Measurements from ENCODE around the gene SLC25A38.
"Not testable (repeated sequence)": the region's sequence is repeated elsewhere in the genome, so short reads cannot be mapped to it uniquely, and the experiment has no call there.

SLC25A38 gene

GRCh38 chr3:39415983-39416382, 32.8 kb downstream of the SLC25A38 start:
- TF ChIP-seq SUZ12 (IDR thresholded peaks at IDR 0.05; ENCODE audit: extremely low read depth, insufficient read depth, insufficient read length) (no peak), YY1 (IDR thresholded peaks at IDR 0.05; ENCODE audit: insufficient read depth, insufficient read length) (no peak), ZNF274 (IDR thresholded peaks at IDR 0.05; ENCODE audit: low read depth, low read length) (no peak)
- Histone ChIP-seq H3K27me3 (ENCODE audit: insufficient read depth, insufficient read length) (no peaks in the 10 kb centered on the region), H3K36me3 (ENCODE audit: insufficient read depth, insufficient read length, low read length) (peaks cover 40% of the 10 kb centered on the region), H3K4me3 (ENCODE audit: insufficient read length, low read depth) (no peak overlapping the region), H3K9ac (ENCODE audit: insufficient read length, low read depth) (no peak overlapping the region), H3K9me3 (ENCODE audit: insufficient read depth, low read length) (no peaks in the 10 kb centered on the region), H3K4me1 (ENCODE audit: insufficient read depth, insufficient read length) (peaks cover 2% of the 10 kb centered on the region)
- DNase-seq (ENCODE audit: low read depth, low spot score) = no peak

DNA sequence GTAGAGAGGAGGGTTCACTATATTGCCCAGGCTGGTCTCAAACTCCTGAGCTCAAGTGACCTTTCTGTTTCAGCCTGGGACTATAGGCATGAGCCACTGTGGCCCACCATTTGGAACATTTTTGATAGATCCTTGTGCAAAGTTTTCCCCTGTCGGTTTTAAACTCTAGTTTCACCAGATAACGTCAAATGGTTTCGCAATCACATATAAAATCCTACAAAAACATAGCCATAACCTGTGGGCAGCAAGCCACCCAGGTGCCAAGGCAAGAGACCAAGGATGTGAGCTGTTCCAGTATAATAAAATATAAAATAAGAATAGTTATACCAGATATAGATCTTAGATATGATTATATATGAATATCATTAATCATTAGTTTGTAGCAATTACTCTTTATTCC, 33.8 kb downstream of the SLC25A38 start:
- peaks cover 30% of the 10 kb centered on the region for H3K36me3 ChIP-seq (ENCODE audit: insufficient read depth, insufficient read length, low read length)
- not testable (repeated sequence) for H3K27me3 ChIP-seq (ENCODE audit: insufficient read depth, insufficient read length); H3K4me3 ChIP-seq (ENCODE audit: insufficient read length, low read depth); DNase-seq (ENCODE audit: low read depth, low spot score); H3K4me1 ChIP-seq (ENCODE audit: insufficient read depth, insufficient read length); H3K9me3 ChIP-seq (ENCODE audit: insufficient read depth, low read length); H3K9ac ChIP-seq (ENCODE audit: insufficient read length, low read depth)

DNA sequence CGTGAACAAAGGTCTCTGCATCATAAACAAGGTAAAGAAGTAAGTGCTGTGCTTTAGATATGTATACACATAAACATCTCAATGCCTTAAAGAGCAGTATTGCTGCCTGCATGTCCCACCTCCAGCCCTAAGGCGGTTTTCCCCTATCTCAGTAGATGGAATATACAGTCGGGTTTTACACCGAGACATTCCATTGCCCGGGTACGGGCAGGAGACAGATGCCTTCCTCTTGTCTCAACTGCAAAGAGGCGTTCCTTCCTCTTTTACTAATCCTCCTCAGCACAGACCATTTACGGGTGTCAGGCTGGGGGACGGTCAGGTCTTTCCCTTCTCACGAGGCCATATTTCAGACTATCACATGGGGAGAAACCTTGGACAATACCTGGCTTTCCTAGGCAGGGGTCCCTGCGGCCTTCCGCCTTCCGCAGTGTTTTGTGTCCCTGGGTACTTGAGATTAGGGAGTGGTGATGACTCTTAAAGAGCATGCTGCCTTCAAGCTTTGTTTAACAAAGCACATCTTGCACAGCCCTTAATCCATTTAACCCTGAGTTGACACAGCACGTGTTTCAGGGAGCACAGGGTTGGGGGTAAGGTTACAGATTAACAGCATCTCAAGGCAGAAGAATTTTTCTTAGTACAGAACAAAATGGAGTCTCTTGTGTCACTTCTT, 35.5 kb downstream of the SLC25A38 start:
- not testable (repeated sequence) for H3K4me3 ChIP-seq (ENCODE audit: insufficient read length, low read depth); H3K4me1 ChIP-seq (ENCODE audit: insufficient read depth, insufficient read length); H3K27me3 ChIP-seq (ENCODE audit: insufficient read depth, insufficient read length); DNase-seq (ENCODE audit: low read depth, low spot score); H3K9me3 ChIP-seq (ENCODE audit: insufficient read depth, low read length)
- H3K36me3 ChIP-seq (ENCODE audit: insufficient read depth, insufficient read length, low read length) = peaks cover 13% of the 10 kb centered on the region
- H3K9ac ChIP-seq (ENCODE audit: insufficient read length, low read depth) = peak overlapping the region; percentile 21

GRCh38 chr3:39419742-39420315, 36.7 kb downstream of the SLC25A38 start:
- DNase-seq (ENCODE audit: low read depth, low spot score) = no peak
- Histone ChIP-seq H3K9ac (ENCODE audit: insufficient read length, low read depth) (no peak overlapping the region), H3K27me3 (ENCODE audit: insufficient read depth, insufficient read length) (no peaks in the 10 kb centered on the region), H3K36me3 (ENCODE audit: insufficient read depth, insufficient read length, low read length) (peaks cover 3% of the 10 kb centered on the region), H3K9me3 (ENCODE audit: insufficient read depth, low read length) (0 out of 2 replicates have a peak, but pooled peaks cover 5% of the 10 kb centered on the region), H3K4me3 (ENCODE audit: insufficient read length, low read depth) (no peak overlapping the region), H3K4me1 (ENCODE audit: insufficient read depth, insufficient read length) (no peaks in the 10 kb centered on the region)
- TF ChIP-seq SUZ12 (IDR thresholded peaks at IDR 0.05; ENCODE audit: extremely low read depth, insufficient read depth, insufficient read length) (no peak), YY1 (IDR thresholded peaks at IDR 0.05; ENCODE audit: insufficient read depth, insufficient read length) (no peak), ZNF274 (IDR thresholded peaks at IDR 0.05; ENCODE audit: low read depth, low read length) (no peak)

DNA sequence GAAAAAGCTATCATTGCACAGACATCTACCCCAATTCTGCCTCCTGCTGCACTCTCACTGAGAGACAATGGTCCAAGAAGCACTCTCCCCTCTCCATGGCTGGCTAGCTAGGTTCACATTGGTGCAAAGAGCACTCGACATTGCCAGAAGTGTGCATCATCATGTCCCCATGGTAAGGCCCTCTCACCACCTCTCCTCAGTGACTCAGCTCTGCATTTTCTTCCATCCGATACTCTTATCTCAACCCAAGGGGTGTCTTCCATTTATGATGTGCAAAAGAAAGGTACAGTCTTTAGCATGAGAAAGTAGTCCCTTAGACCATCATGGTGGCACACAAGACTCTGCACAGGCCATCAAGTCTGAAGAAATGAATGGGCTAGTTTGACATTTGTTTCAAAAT, 37.4 kb downstream of the SLC25A38 start:
- TF ChIP-seq ZNF274 (IDR thresholded peaks at IDR 0.05; ENCODE audit: low read depth, low read length) (no peak), SUZ12 (IDR thresholded peaks at IDR 0.05; ENCODE audit: extremely low read depth, insufficient read depth, insufficient read length) (no peak), YY1 (IDR thresholded peaks at IDR 0.05; ENCODE audit: insufficient read depth, insufficient read length) (no peak)
- Histone ChIP-seq H3K36me3 (ENCODE audit: insufficient read depth, insufficient read length, low read length) (no peaks in the 10 kb centered on the region), H3K9ac (ENCODE audit: insufficient read length, low read depth) (no peak overlapping the region)

GRCh38 chr3:39423436-39423970, 40.3 kb downstream of the SLC25A38 start:
- DNase-seq (ENCODE audit: low read depth, low spot score) = no peak
- TF ChIP-seq SUZ12 (IDR thresholded peaks at IDR 0.05; ENCODE audit: extremely low read depth, insufficient read depth, insufficient read length) = no peak
- no peak for TF ChIP-seq ZNF274 (IDR thresholded peaks at IDR 0.05; ENCODE audit: low read depth, low read length)
- no peak for TF ChIP-seq YY1 (IDR thresholded peaks at IDR 0.05; ENCODE audit: insufficient read depth, insufficient read length)
- no peaks in the 10 kb centered on the region for H3K36me3 ChIP-seq (ENCODE audit: insufficient read depth, insufficient read length, low read length)
- no peaks in the 10 kb centered on the region for H3K4me1 ChIP-seq (ENCODE audit: insufficient read depth, insufficient read length)
- no peak overlapping the region for H3K4me3 ChIP-seq (ENCODE audit: insufficient read length, low read depth)
- 0 out of 2 replicates have a peak, but pooled peaks cover 5% of the 10 kb centered on the region for H3K9me3 ChIP-seq (ENCODE audit: insufficient read depth, low read length)
- no peaks in the 10 kb centered on the region for H3K27me3 ChIP-seq (ENCODE audit: insufficient read depth, insufficient read length)
- no peak overlapping the region for H3K9ac ChIP-seq (ENCODE audit: insufficient read length, low read depth)

More for the DNA sequence above, 37.4 kb downstream of the SLC25A38 start:
- DNase-seq (ENCODE audit: low read depth, low spot score) = no peak
- Histone ChIP-seq H3K9me3 (ENCODE audit: insufficient read depth, low read length) (0 out of 2 replicates have a peak, but pooled peaks cover 5% of the 10 kb centered on the region), H3K27me3 (ENCODE audit: insufficient read depth, insufficient read length) (no peaks in the 10 kb centered on the region), H3K4me3 (ENCODE audit: insufficient read length, low read depth) (no peak overlapping the region), H3K4me1 (ENCODE audit: insufficient read depth, insufficient read length) (no peaks in the 10 kb centered on the region)

DNA sequence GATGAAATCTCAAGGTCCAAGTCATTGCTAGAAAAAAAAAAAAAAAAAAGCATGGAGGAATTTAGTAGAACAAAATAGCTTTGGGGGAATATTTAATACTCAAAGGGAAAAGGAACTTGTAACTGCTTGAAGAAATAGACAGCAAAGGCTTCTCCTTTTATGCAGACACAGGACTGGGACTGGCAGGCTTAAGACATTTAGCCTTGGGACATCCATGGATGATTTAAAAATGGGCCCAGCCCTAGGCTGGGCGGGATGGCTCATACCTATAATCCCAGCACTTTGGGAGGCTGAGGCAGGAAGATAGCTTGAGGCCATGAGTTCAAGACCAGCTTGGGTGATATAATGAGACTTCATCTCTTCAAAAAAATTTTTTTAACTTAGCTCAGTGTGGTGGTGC, 43.1 kb downstream of the SLC25A38 start:
- no peaks in the 10 kb centered on the region for H3K36me3 ChIP-seq (ENCODE audit: insufficient read depth, insufficient read length, low read length)
- TF ChIP-seq YY1 (IDR thresholded peaks at IDR 0.05; ENCODE audit: insufficient read depth, insufficient read length) = no peak
- no peak for TF ChIP-seq SUZ12 (IDR thresholded peaks at IDR 0.05; ENCODE audit: extremely low read depth, insufficient read depth, insufficient read length)
- TF ChIP-seq ZNF274 (IDR thresholded peaks at IDR 0.05; ENCODE audit: low read depth, low read length) = no peak
- H3K4me1 ChIP-seq (ENCODE audit: insufficient read depth, insufficient read length) = no peaks in the 10 kb centered on the region
- no peak overlapping the region for H3K9ac ChIP-seq (ENCODE audit: insufficient read length, low read depth)
- no peak overlapping the region for H3K4me3 ChIP-seq (ENCODE audit: insufficient read length, low read depth)
- 0 out of 2 replicates have a peak, but pooled peaks cover 5% of the 10 kb centered on the region for H3K9me3 ChIP-seq (ENCODE audit: insufficient read depth, low read length)
- no peaks in the 10 kb centered on the region for H3K27me3 ChIP-seq (ENCODE audit: insufficient read depth, insufficient read length)
- no peak for DNase-seq (ENCODE audit: low read depth, low spot score)
